Caco-2 (cell line): Measurements from ENCODE around the gene DNAH1. TPM values are rescaled to one million over a fixed set of nuclear protein-coding genes. Genes with fewer than 3 reads are reported as not detected.

Experiments
- BruUV-seq: library from RNA; stranded (reverse); fragments of 400-500 nt; replicated peaks from 2 replicates; lab custom pipeline; 2021; lab: Mats Ljungman, UMichigan
- CTCF ChIA-PET: fragments of 300-600 bp; sonication (Branson Sonifier 250); formaldehyde crosslinking; loops from one replicate; lab custom pipeline; 2022; ENCODE audit warnings: antibody characterized with exemption; lab: Charles Lee
- POLR2A ChIA-PET: fragments of 300-600 bp; sonication (Branson Sonifier 250); formaldehyde crosslinking; loops from one replicate; lab custom pipeline; 2022; ENCODE audit warnings: antibody characterized with exemption; lab: Charles Lee
- DNase-seq, 2 experiments: peaks; one replicate each; pipeline versions ENCODE4 v3.0.0 to v3.0.0-alpha.2; 2020 to 2022
- H3K27me3 ChIP-seq: replicated peaks from 2 replicates; pipeline ENCODE4 v1.6.0; 2011; ENCODE audit warnings: low read length; ENCODE audit not compliant: control insufficient read depth, insufficient read depth
- H3K36me3 ChIP-seq: 2 replicates; pipeline ENCODE4 v1.5.1; 2011; ENCODE audit warnings: low read length; ENCODE audit not compliant: control insufficient read depth, insufficient read depth
- H3K4me1 ChIP-seq: fragments of 250-450 bp; sonication (Bioruptor Pico); 2 replicates; pipeline ENCODE4 v1.5.1; 2020; ENCODE audit warnings: mild to moderate bottlenecking
- H3K4me3 ChIP-seq: 2 replicates; pipeline ENCODE4 v1.5.1; 2011; ENCODE audit warnings: low read depth, mild to moderate bottlenecking, control low read depth, low read length
- H3K9me3 ChIP-seq: fragments of 250-450 bp; sonication (Bioruptor Pico); 2 replicates; pipeline ENCODE4 v1.5.1; 2020; ENCODE audit warnings: mild to moderate bottlenecking, moderate library complexity
- H3K27ac Mint-ChIP-seq: one replicate; pipeline ENCODE4 v1.8.0; 2022; ENCODE audit warnings: mixed read lengths; ENCODE audit not compliant: unreplicated experiment
- H3K27me3 Mint-ChIP-seq: one replicate; pipeline ENCODE4 v1.8.0; 2022; ENCODE audit warnings: mixed read lengths; ENCODE audit not compliant: insufficient read depth, unreplicated experiment
- H3K36me3 Mint-ChIP-seq: one replicate; pipeline ENCODE4 v1.8.0; 2022; ENCODE audit warnings: mild to moderate bottlenecking, mixed read lengths; ENCODE audit not compliant: insufficient read depth, unreplicated experiment
- H3K4me1 Mint-ChIP-seq: one replicate; pipeline ENCODE4 v1.8.0; 2022; ENCODE audit warnings: low read depth, mixed read lengths; ENCODE audit not compliant: unreplicated experiment
- H3K4me3 Mint-ChIP-seq: one replicate; pipeline ENCODE4 v1.8.0; 2022; ENCODE audit warnings: mild to moderate bottlenecking, moderate library complexity, mixed read lengths; ENCODE audit not compliant: unreplicated experiment
- H3K9me3 Mint-ChIP-seq: one replicate; pipeline ENCODE4 v1.8.0; 2022; ENCODE audit warnings: mixed read lengths; ENCODE audit not compliant: unreplicated experiment
- CTCF ChIP-seq, 2 experiments: fragments of 200-600 bp in 1 of 2; IDR thresholded peaks; 1 replicate in 1 of 2; 2 replicates in 1 of 2; pipeline versions ENCODE4 v1.5.1 to v1.8.0; 2011 to 2022; ENCODE audit warnings: antibody characterized with exemption in 1 of 2, control low read depth in 1 of 2, inconsistent platforms in 1 of 2, low read depth in 1 of 2, low read length in 1 of 2, mild to moderate bottlenecking in 1 of 2, moderate library complexity in 1 of 2; ENCODE audit not compliant: insufficient read depth in 1 of 2, severe bottlenecking in 1 of 2, unreplicated experiment in 1 of 2
- intact Hi-C: fragments of 100-400 bp; cut with micrococcal nuclease; formaldehyde crosslinking; loops from one replicate; pipeline ENCODE4 v1.10.0; 2022; ENCODE audit not compliant: unreplicated experiment
- total RNA-seq: library from RNA; stranded (reverse); gene quantifications from 2 replicates; pipeline ENCODE4 v1.2.3, GENCODE V29; 2022

DNAH1 gene
- total RNA-seq, 1 experiment from 2014 or later: 4.1 TPM

GRCh38 chr3:52437326-52438103 is 121.4 kb downstream of the DNAH1 start:
- CTCF ChIA-PET: no interaction called here
- Histone ChIP-seq H3K9me3 (no peaks in the 10 kb centered on the region), H3K4me1 (no peaks in the 10 kb centered on the region), H3K4me3 (no peak overlapping the region), H3K36me3 (no peaks in the 10 kb centered on the region), H3K27me3 (no peaks in the 10 kb centered on the region)
- Mint-ChIP-seq H3K27ac (no peak overlapping the region), H3K4me3 (no peak overlapping the region), H3K36me3 (no peaks in the 10 kb centered on the region), H3K4me1 (no peaks in the 10 kb centered on the region), H3K9me3 (no peaks in the 10 kb centered on the region), H3K27me3 (no peaks in the 10 kb centered on the region)
- DNase-seq: no peak
- no TSS peak for BruUV-seq
- intact Hi-C loops: no loop called here
- no peak for TF ChIP-seq CTCF (IDR thresholded peaks at IDR 0.05; ENCODE audit: insufficient read depth in 1 of 2, low read depth in 1 of 2, low read length in 1 of 2, severe bottlenecking in 1 of 2, unreplicated experiment in 1 of 2)
- POLR2A ChIA-PET: interaction anchor here (0.5 kb wide), 1 partner anchor 456 kb away, joined by 5 read pairs; no protein-coding TSS in a partner anchor

- H3K9me3 Mint-ChIP-seq: no peaks in the 10 kb centered on the region
- no peaks in the 10 kb centered on the region for H3K9me3 ChIP-seq
- no peak for DNase-seq
- H3K27me3 ChIP-seq: no peaks in the 10 kb centered on the region
- no peaks in the 10 kb centered on the region for H3K27me3 Mint-ChIP-seq
- intact Hi-C loops: no loop called here
- no TSS peak for BruUV-seq
- ChIA-PET CTCF (no interaction called here), POLR2A (no interaction called here)
- no peak for TF ChIP-seq CTCF (IDR thresholded peaks at IDR 0.05; ENCODE audit: insufficient read depth in 1 of 2, low read depth in 1 of 2, low read length in 1 of 2, severe bottlenecking in 1 of 2, unreplicated experiment in 1 of 2)
- H3K4me1 Mint-ChIP-seq: no peaks in the 10 kb centered on the region
- H3K36me3 Mint-ChIP-seq: no peaks in the 10 kb centered on the region
- H3K4me1 ChIP-seq: no peaks in the 10 kb centered on the region
- H3K36me3 ChIP-seq: no peaks in the 10 kb centered on the region
- H3K4me3 Mint-ChIP-seq: no peak overlapping the region
- H3K4me3 ChIP-seq: no peak overlapping the region
- H3K27ac Mint-ChIP-seq: no peak overlapping the region
These were observed 121.9 kb downstream of the DNAH1 start for GRCh38 chr3:52438104-52438376.

GRCh38 chr3:52438579-52439425 is 122.7 kb downstream of the DNAH1 start:
- no peaks in the 10 kb centered on the region for H3K9me3 ChIP-seq
- H3K4me3 Mint-ChIP-seq: no peak overlapping the region
- POLR2A ChIA-PET: no interaction called here
- H3K4me1 ChIP-seq: no peaks in the 10 kb centered on the region
- no peak for DNase-seq
- H3K27ac Mint-ChIP-seq: no peak overlapping the region
- no peaks in the 10 kb centered on the region for H3K27me3 ChIP-seq
- H3K27me3 Mint-ChIP-seq: no peaks in the 10 kb centered on the region
- BruUV-seq: no TSS peak
- intact Hi-C loops: no loop called here
- TF ChIP-seq CTCF (IDR thresholded peaks at IDR 0.05; ENCODE audit: insufficient read depth in 1 of 2, low read depth in 1 of 2, low read length in 1 of 2, severe bottlenecking in 1 of 2, unreplicated experiment in 1 of 2): no peak
- no peaks in the 10 kb centered on the region for H3K36me3 Mint-ChIP-seq
- CTCF ChIA-PET: interaction anchor here (0.5 kb wide), 2 partner anchors 12 to 332 kb away, joined by 3 to 4 read pairs; partner anchors contain the start of gene NEK4
- H3K4me3 ChIP-seq: no peak overlapping the region
- no peaks in the 10 kb centered on the region for H3K9me3 Mint-ChIP-seq
- H3K4me1 Mint-ChIP-seq: no peaks in the 10 kb centered on the region
- H3K36me3 ChIP-seq: no peaks in the 10 kb centered on the region
